Panc1 (cell line): ENCODE results near the gene SRGAP2B. TPM values are rescaled to one million over a fixed set of nuclear protein-coding genes. Genes with fewer than 3 reads are reported as not detected.
"Not testable (repeated sequence)": the region's sequence is repeated elsewhere in the genome, so short reads cannot be mapped to it uniquely, and the experiment has no call there.

ENCODE experiments used
- ATAC-seq: fragments of 200-7000 bp; cut with Tn5 transposase; 2 replicates; pipeline ENCODE4 v1.9.1; 2020; ENCODE audit warnings: mild to moderate bottlenecking, moderate library complexity
- BruUV-seq: library from RNA; stranded (reverse); fragments of 400-500 nt; replicated peaks from 2 replicates; lab custom pipeline; 2021; lab: Mats Ljungman, UMichigan
- CTCF ChIA-PET: fragments of 300-600 bp; sonication (Branson Sonifier 250); formaldehyde crosslinking; loops from one replicate; lab custom pipeline; 2022; ENCODE audit warnings: antibody characterized with exemption; lab: Charles Lee
- POLR2A ChIA-PET: fragments of 300-600 bp; sonication (Branson Sonifier 250); formaldehyde crosslinking; loops from one replicate; lab custom pipeline; 2022; ENCODE audit warnings: antibody characterized with exemption; lab: Charles Lee
- DNase-seq: peaks from one replicate; pipeline ENCODE4 v3.0.0-alpha.2; 2010; ENCODE audit warnings: low read depth, low spot score
- H3K27ac ChIP-seq: 2 replicates; pipeline ENCODE4 v1.5.1; 2011; ENCODE audit warnings: mild to moderate bottlenecking, low read length, inconsistent platforms
- H3K27me3 ChIP-seq: fragments of 200-500 bp; sonication (Bioruptor generic); 2 replicates; pipeline ENCODE4 v1.6.0; 2014; ENCODE audit warnings: low read length, inconsistent platforms; ENCODE audit not compliant: control insufficient read depth, insufficient read depth
- H3K36me3 ChIP-seq: fragments of 200-500 bp; sonication (Bioruptor generic); 2 replicates; pipeline ENCODE4 v1.5.1; 2014; ENCODE audit warnings: inconsistent platforms, mild to moderate bottlenecking, low read length, moderate library complexity; ENCODE audit not compliant: control insufficient read depth, insufficient read depth
- H3K4me1 ChIP-seq: 2 replicates; pipeline ENCODE4 v1.5.1; 2011; ENCODE audit warnings: inconsistent platforms, mild to moderate bottlenecking, low read length, moderate library complexity; ENCODE audit not compliant: control insufficient read depth, insufficient read depth
- H3K4me3 ChIP-seq, 2 experiments: 2 replicates each; pipeline ENCODE4 v1.5.1; 2011 to 2012; ENCODE audit warnings: low read depth in 2 of 2, low read length in 2 of 2, mild to moderate bottlenecking in 2 of 2, inconsistent platforms in 1 of 2, moderate library complexity in 1 of 2
- H3K9me3 ChIP-seq: fragments of 200-500 bp; sonication (Bioruptor generic); 2 replicates; pipeline ENCODE4 v1.5.1; 2014; ENCODE audit warnings: low read depth, mild to moderate bottlenecking, inconsistent platforms, low read length, moderate library complexity; ENCODE audit not compliant: control insufficient read depth, insufficient read depth
- in situ Hi-C: cut with HindIII; loops from 2 replicates; pipeline ENCODE4 v1.10.0; 2016; ENCODE audit warnings: low sequenced_read_pairs, low pct_unique_long_range_greater_than_20kb
- intact Hi-C: fragments of 100-400 bp; cut with micrococcal nuclease; formaldehyde crosslinking; loops from one replicate; pipeline ENCODE4 v1.10.0; 2022; ENCODE audit not compliant: unreplicated experiment
- total RNA-seq: library from RNA; stranded (reverse); gene quantifications from one replicate; pipeline ENCODE4 v1.2.1, GENCODE V29; 2021; ENCODE audit not compliant: unreplicated experiment

Gene SRGAP2B
- total RNA-seq, 1 experiment from 2014 or later: 42.4 TPM

- H3K9me3 ChIP-seq, intact Hi-C loops, DNase-seq, POLR2A ChIA-PET, BruUV-seq, H3K4me1 ChIP-seq, H3K27ac ChIP-seq, H3K36me3 ChIP-seq, H3K27me3 ChIP-seq, CTCF ChIA-PET, in situ Hi-C loops, H3K4me3 ChIP-seq: not testable (repeated sequence)
- peak; percentile 79; the same call in 1 of the 2 replicates for ATAC-seq
These were observed 153.4 kb downstream of the SRGAP2B start for GRCh38 chr1:144941710-144942109.

GRCh38 chr1:144940054-144940453, 155.1 kb downstream of the SRGAP2B start:
- H3K4me1 ChIP-seq, BruUV-seq, POLR2A ChIA-PET, H3K4me3 ChIP-seq, CTCF ChIA-PET, intact Hi-C loops, in situ Hi-C loops, DNase-seq, H3K27ac ChIP-seq, H3K9me3 ChIP-seq, ATAC-seq, H3K27me3 ChIP-seq, H3K36me3 ChIP-seq: not testable (repeated sequence)

- intact Hi-C loops, CTCF ChIA-PET, DNase-seq, in situ Hi-C loops, H3K9me3 ChIP-seq, ATAC-seq, H3K27ac ChIP-seq, H3K27me3 ChIP-seq, H3K36me3 ChIP-seq, H3K4me1 ChIP-seq, POLR2A ChIA-PET, H3K4me3 ChIP-seq: not testable (repeated sequence)
- TSS peak; percentile 29 for BruUV-seq
These were observed 156.5 kb downstream of the SRGAP2B start for GRCh38 chr1:144938627-144939026.

- ATAC-seq, H3K9me3 ChIP-seq, H3K4me3 ChIP-seq, DNase-seq, intact Hi-C loops, H3K36me3 ChIP-seq, in situ Hi-C loops, H3K4me1 ChIP-seq, POLR2A ChIA-PET, BruUV-seq, H3K27ac ChIP-seq, CTCF ChIA-PET, H3K27me3 ChIP-seq: not testable (repeated sequence)
These were observed 158.9 kb downstream of the SRGAP2B start for GRCh38 chr1:144936186-144936732.

GRCh38 chr1:144935310-144935709, 159.8 kb downstream of the SRGAP2B start:
- H3K9me3 ChIP-seq, H3K4me3 ChIP-seq, CTCF ChIA-PET, POLR2A ChIA-PET, H3K27me3 ChIP-seq, H3K4me1 ChIP-seq, intact Hi-C loops, H3K27ac ChIP-seq, H3K36me3 ChIP-seq, DNase-seq, in situ Hi-C loops, ATAC-seq: not testable (repeated sequence)
- BruUV-seq: TSS peak; percentile 72

GRCh38 chr1:144933014-144933413, 162.1 kb downstream of the SRGAP2B start:
- ATAC-seq, H3K4me1 ChIP-seq, H3K27ac ChIP-seq, CTCF ChIA-PET, intact Hi-C loops, H3K36me3 ChIP-seq, H3K4me3 ChIP-seq, DNase-seq, in situ Hi-C loops, BruUV-seq, H3K9me3 ChIP-seq, H3K27me3 ChIP-seq, POLR2A ChIA-PET: not testable (repeated sequence)

GRCh38 chr1:144932153-144932552, 163.0 kb downstream of the SRGAP2B start:
- H3K27me3 ChIP-seq, H3K9me3 ChIP-seq, CTCF ChIA-PET, intact Hi-C loops, H3K4me1 ChIP-seq, H3K27ac ChIP-seq, POLR2A ChIA-PET, DNase-seq, BruUV-seq, H3K36me3 ChIP-seq, in situ Hi-C loops, H3K4me3 ChIP-seq, ATAC-seq: not testable (repeated sequence)
